GM18867 (cell line): ENCODE results near the gene GRAP2.
A peak's percentile ranks its signal among the peaks of the same experiment; 100 is the strongest.
"Not testable (repeated sequence)": the region's sequence is repeated elsewhere in the genome, so short reads cannot be mapped to it uniquely, and the experiment has no call there.

Experiments used
- ATAC-seq: cut with Tn5 transposase; IDR thresholded peaks from one replicate; pipeline ENCODE4 v1.9.1; 2021; ENCODE audit warnings: mild to moderate bottlenecking, moderate library complexity; ENCODE audit not compliant: unreplicated experiment

The GRAP2 gene

GRCh38 chr22:39900306-39901227, at the start of gene GRAP2:
Gene GRAP2 (plus strand): TSS chr22:39901084. CDS start chr22:39947107, 46,023 bp downstream.
- peak; percentile 70 for ATAC-seq

- no peak for ATAC-seq
Measured at GRCh38 chr22:39851606-39852315, 49.1 kb upstream of the GRAP2 start.

GRCh38 chr22:39852799-39853198, 48.1 kb upstream of the GRAP2 start:
- ATAC-seq: no peak

GRCh38 chr22:39856588-39856987, 44.3 kb upstream of the GRAP2 start:
- ATAC-seq: no peak

- no peak for ATAC-seq
Measured at GRCh38 chr22:39859903-39860588, 40.8 kb upstream of the GRAP2 start.

GRCh38 chr22:39868741-39869140, 32.1 kb upstream of the GRAP2 start:
- no peak for ATAC-seq

- ATAC-seq: not testable (repeated sequence)
Measured at GRCh38 chr22:39869797-39870196, 31.1 kb upstream of the GRAP2 start.

- ATAC-seq: no peak
Measured at GRCh38 chr22:39871008-39871798, 29.7 kb upstream of the GRAP2 start.

GRCh38 chr22:39872548-39872947, 28.3 kb upstream of the GRAP2 start:
- ATAC-seq: no peak

- no peak for ATAC-seq
Measured at GRCh38 chr22:39873965-39874364, 26.9 kb upstream of the GRAP2 start.

- ATAC-seq: not testable (repeated sequence)
Measured at GRCh38 chr22:39875176-39875885, 25.6 kb upstream of the GRAP2 start.

GRCh38 chr22:39877079-39877845, 23.6 kb upstream of the GRAP2 start:
- ATAC-seq: no peak

GRCh38 chr22:39880722-39881121, 20.2 kb upstream of the GRAP2 start:
- no peak for ATAC-seq

GRCh38 chr22:39883057-39883456, 17.8 kb upstream of the GRAP2 start:
- no peak for ATAC-seq

GRCh38 chr22:39889924-39890323, 11.0 kb upstream of the GRAP2 start:
- not testable (repeated sequence) for ATAC-seq

GRCh38 chr22:39893526-39893925, 7.4 kb upstream of the GRAP2 start, which contains the start of gene ENTHD1:
Gene ENTHD1 (minus strand): TSS chr22:39893760. CDS start chr22:39887748, 6,012 bp downstream.
- no peak for ATAC-seq

GRCh38 chr22:39894554-39895092, 6.3 kb upstream of the GRAP2 start:
- ATAC-seq: no peak

GRCh38 chr22:39895682-39896081, 5.2 kb upstream of the GRAP2 start:
- no peak for ATAC-seq
